PFSK-1 (cell line): ENCODE measurements around the gene TMUB1.

Experiments
- FOXP2 ChIP-seq: optimal IDR thresholded peaks from 2 replicates; pipeline ENCODE3; 2011; ENCODE audit warnings: borderline replicate concordance, control low read depth, inconsistent platforms; ENCODE audit not compliant: insufficient read depth; ENCODE audit errors: extremely low read length, extremely low read depth
- POLR2AphosphoS5 ChIP-seq: IDR thresholded peaks from 2 replicates; pipeline ENCODE4 v1.6.1; 2012; ENCODE audit warnings: low read depth, mild to moderate bottlenecking, control low read depth, low read length, moderate library complexity
- REST ChIP-seq, 2 experiments: IDR thresholded peaks; 2 replicates each; pipeline versions ENCODE4 v1.6.1 to v1.8.0; 2011 to 2012; ENCODE audit warnings: low read depth in 2 of 2, low read length in 2 of 2, control low read depth in 1 of 2, inconsistent platforms in 1 of 2, mild to moderate bottlenecking in 1 of 2, moderate library complexity in 1 of 2; ENCODE audit not compliant: insufficient read depth in 1 of 2
- SIN3A ChIP-seq: IDR thresholded peaks from 2 replicates; pipeline ENCODE4 v1.6.1; 2012; ENCODE audit warnings: mild to moderate bottlenecking, low read length, moderate library complexity, borderline replicate concordance; ENCODE audit not compliant: insufficient read depth
- TAF1 ChIP-seq: IDR thresholded peaks from 2 replicates; pipeline ENCODE4 v1.6.1; 2012; ENCODE audit warnings: low read length, control low read depth, borderline replicate concordance; ENCODE audit not compliant: insufficient read depth

Gene TMUB1

GRCh38 chr7:151077705-151078232 lies 5.5 kb downstream of the TMUB1 start:
- TF ChIP-seq SIN3A (no peak), POLR2AphosphoS5 (0 out of 2 replicates have a peak, but pooled peaks have one; percentile 15), TAF1 (no peak), FOXP2 (no peak)

GRCh38 chr7:151076863-151077704 lies 6.2 kb downstream of the TMUB1 start:
- peak; percentile 54; the same call in 1 of the 2 replicates for TF ChIP-seq POLR2AphosphoS5
- TF ChIP-seq REST (IDR thresholded peaks at IDR 0.05; ENCODE audit: insufficient read depth in 1 of 2, low read depth in 2 of 2, low read length in 2 of 2), result no peak

- TF ChIP-seq REST (IDR thresholded peaks at IDR 0.05; ENCODE audit: insufficient read depth in 1 of 2, low read depth in 2 of 2, low read length in 2 of 2) (no peak), SIN3A (no peak), TAF1 (no peak), POLR2AphosphoS5 (peak; percentile 34; the same call in 1 of the 2 replicates), FOXP2 (no peak)
Observed at GRCh38 chr7:151075978-151076426, 7.3 kb downstream of the TMUB1 start.

DNA sequence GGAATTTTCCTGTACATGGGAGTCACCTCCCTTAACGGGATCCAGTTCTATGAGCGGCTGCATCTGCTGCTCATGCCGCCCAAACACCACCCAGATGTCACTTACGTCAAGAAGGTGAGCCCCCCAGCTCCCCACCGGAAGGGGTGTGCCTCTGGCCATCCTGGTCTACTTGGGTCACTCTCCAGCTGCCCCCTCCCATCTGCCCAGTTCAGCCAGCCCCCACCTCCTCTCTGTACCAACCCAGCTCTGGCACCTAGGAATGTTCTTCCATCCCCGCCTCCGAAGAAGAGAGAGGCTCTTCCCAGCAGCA lies 7.7 kb downstream of the TMUB1 start:
- TF ChIP-seq SIN3A, result no peak
- TF ChIP-seq REST (IDR thresholded peaks at IDR 0.05; ENCODE audit: insufficient read depth in 1 of 2, low read depth in 2 of 2, low read length in 2 of 2), result no peak
- no peak for TF ChIP-seq POLR2AphosphoS5
- TF ChIP-seq TAF1, result no peak
- TF ChIP-seq FOXP2, result no peak

DNA sequence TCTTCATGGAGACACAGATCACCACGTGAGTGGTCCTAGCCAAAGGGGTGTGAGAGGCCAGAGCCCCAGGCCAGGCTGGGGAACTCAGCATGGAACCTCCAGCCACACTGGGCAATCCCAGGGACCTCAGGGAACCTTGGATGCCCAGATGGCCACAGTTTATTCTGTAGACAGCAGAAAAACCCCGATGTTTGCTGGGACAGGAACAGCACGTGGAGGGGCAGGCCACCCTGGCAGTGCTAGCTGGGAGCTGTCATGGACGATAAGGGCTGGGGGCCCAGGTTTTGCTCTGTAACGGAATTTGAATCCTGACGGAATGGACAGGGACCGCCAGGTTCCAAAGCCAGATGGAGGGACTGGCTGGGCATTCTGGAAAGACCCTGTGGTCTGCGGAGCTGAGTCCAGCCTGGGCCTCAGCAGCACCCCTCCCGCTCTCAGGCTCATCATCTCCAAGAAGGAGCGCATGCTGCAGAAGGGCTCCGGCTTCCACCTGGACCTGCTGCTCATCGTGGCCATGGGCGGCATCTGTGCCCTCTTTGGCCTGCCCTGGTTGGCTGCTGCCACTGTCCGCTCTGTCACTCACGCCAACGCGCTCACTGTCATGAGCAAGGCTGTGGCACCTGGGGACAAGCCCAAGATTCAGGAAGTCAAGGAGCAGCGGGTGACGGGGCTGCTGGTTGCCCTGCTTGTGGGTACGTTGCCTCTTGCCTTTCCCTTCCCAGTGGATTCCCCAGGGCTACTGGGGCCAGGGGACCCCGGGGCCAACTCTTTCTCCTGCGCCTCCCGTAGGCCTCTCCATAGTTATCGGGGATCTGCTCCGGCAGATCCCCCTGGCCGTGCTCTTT lies 8.3 kb downstream of the TMUB1 start:
- TF ChIP-seq POLR2AphosphoS5 (no peak), FOXP2 (no peak), SIN3A (no peak), TAF1 (no peak), REST (IDR thresholded peaks at IDR 0.05; ENCODE audit: insufficient read depth in 1 of 2, low read depth in 2 of 2, low read length in 2 of 2) (no peak)
